K562 (cell line): ENCODE data around the gene PIKFYVE. TPM values are rescaled to one million over a fixed set of nuclear protein-coding genes. Genes with fewer than 3 reads are reported as not detected.

Experiments used
- ATAC-seq: fragments of 200-7000 bp; cut with Tn5 transposase; 3 replicates; pipeline ENCODE4 v1.9.1; 2020; ENCODE audit warnings: moderate library complexity
- BruUV-seq: library from RNA; stranded (reverse); fragments of 400-500 nt; replicated peaks from 2 replicates; lab custom pipeline; 2021; lab: Mats Ljungman, UMichigan
- CTCF ChIA-PET: fragments of 300-600 bp; formaldehyde crosslinking; extraction: SDS; loops from one replicate; lab custom pipeline; 2021; ENCODE audit warnings: low intra/inter-chr PET ratio; lab: Yijun Ruan, JAX
- POLR2A ChIA-PET: fragments of 300-600, 350-650 bp; sonication (Branson Sonifier 250); formaldehyde crosslinking; extraction: SDS; loops from one replicate; lab custom pipeline; 2021; ENCODE audit warnings: antibody characterized with exemption, inconsistent platforms; lab: Yijun Ruan, JAX
- DNase-seq, 4 experiments: peaks; one replicate each; pipeline versions ENCODE4 v3.0.0 to v3.0.0-alpha.2; 2011 to 2018; ENCODE audit warnings: low spot score in 3 of 4, mixed read lengths in 3 of 4; ENCODE audit errors: extremely low read depth in 1 of 4
- FAIRE-seq: peaks from 2 replicates; lab custom pipeline; 2011; peaks lifted over from hg19 to GRCh38; lab: Jason Lieb, UNC
- H2AFZ ChIP-seq: 2 replicates; pipeline ENCODE4 v1.6.0; 2011; ENCODE audit warnings: low read depth, low read length, control low read depth, inconsistent platforms
- H3K27ac ChIP-seq: fragments of 200-600 bp; 3 replicates; pipeline ENCODE4 v1.8.0; 2011; ENCODE audit warnings: low read depth, mild to moderate bottlenecking, control low read depth, inconsistent platforms, low read length, moderate library complexity, mixed read lengths; ENCODE audit errors: extremely low read depth
- H3K27me3 ChIP-seq, 2 experiments: fragments of 300-600 bp in 1 of 2; 2 replicates in 1 of 2; 3 replicates in 1 of 2; pipeline versions ENCODE4 v1.6.0 to v1.8.0; 2011; ENCODE audit warnings: inconsistent platforms in 2 of 2, low read length in 2 of 2, mild to moderate bottlenecking in 1 of 2, mixed read lengths in 1 of 2, moderate library complexity in 1 of 2; ENCODE audit not compliant: control insufficient read depth in 2 of 2, insufficient read depth in 2 of 2
- H3K36me3 ChIP-seq: fragments of 300-600 bp; 3 replicates; pipeline ENCODE4 v1.8.0; 2011; ENCODE audit warnings: mild to moderate bottlenecking, low read length, inconsistent platforms; ENCODE audit not compliant: control insufficient read depth, insufficient read depth
- H3K4me1 ChIP-seq, 2 experiments: fragments of 200-600 bp in 1 of 2; replicated peaks in 1 of 2; 2 replicates in 1 of 2; 3 replicates in 1 of 2; pipeline versions ENCODE4 v1.5.1 to v1.8.0; 2011; ENCODE audit warnings: inconsistent platforms in 2 of 2, low read length in 2 of 2, mild to moderate bottlenecking in 1 of 2, mixed read lengths in 1 of 2, moderate library complexity in 1 of 2; ENCODE audit not compliant: control insufficient read depth in 2 of 2, insufficient read depth in 2 of 2
- H3K4me2 ChIP-seq: 2 replicates; pipeline ENCODE4 v1.6.1; 2011; ENCODE audit warnings: low read length, control low read depth, inconsistent platforms, mixed read lengths; ENCODE audit not compliant: insufficient read depth
- H3K4me3 ChIP-seq: fragments of 200-600 bp; sonication (generic), shearing (Covaris generic); 2 replicates; pipeline ENCODE4 v1.5.1; 2016; ENCODE audit warnings: control low read depth, inconsistent platforms
- H3K79me2 ChIP-seq: fragments of 200-600 bp; 3 replicates; pipeline ENCODE4 v1.8.0; 2011; ENCODE audit warnings: low read length, inconsistent platforms; ENCODE audit not compliant: control insufficient read depth, insufficient read depth
- H3K9ac ChIP-seq, 2 experiments: 2 replicates each; pipeline versions ENCODE4 v1.6.0 to v1.6.1; 2011; ENCODE audit warnings: low read depth in 2 of 2, low read length in 2 of 2, control low read depth in 1 of 2, inconsistent platforms in 1 of 2, mild to moderate bottlenecking in 1 of 2, mixed read lengths in 1 of 2; ENCODE audit not compliant: insufficient read depth in 1 of 2
- H3K9me1 ChIP-seq: one replicate; pipeline ENCODE4 v1.6.0; 2011; ENCODE audit warnings: inconsistent platforms, mild to moderate bottlenecking, low read length, moderate library complexity; ENCODE audit not compliant: control insufficient read depth, insufficient read depth
- H3K9me3 ChIP-seq: replicated peaks from 2 replicates; pipeline ENCODE4 v1.5.1; 2011; ENCODE audit warnings: low read depth, low read length, inconsistent platforms; ENCODE audit not compliant: control insufficient read depth, insufficient read depth
- H4K20me1 ChIP-seq: replicated peaks from 2 replicates; pipeline ENCODE4 v1.6.1; 2011; ENCODE audit warnings: low read length, inconsistent platforms, mixed read lengths; ENCODE audit not compliant: control insufficient read depth, insufficient read depth
- CTCF ChIP-seq, 3 experiments: IDR thresholded peaks in 2 of 3; conservative IDR thresholded peaks in 1 of 3; 2 replicates each; pipeline ENCODE4 v1.5.1; 2011 to 2012; ENCODE audit warnings: low read length in 3 of 3, mild to moderate bottlenecking in 3 of 3, control low read depth in 2 of 3, improper control_type of control experiment in 1 of 3, inconsistent platforms in 1 of 3, low read depth in 1 of 3, mixed read lengths in 1 of 3, moderate library complexity in 1 of 3; ENCODE audit not compliant: insufficient read depth in 2 of 3
- CTCFL ChIP-seq: IDR thresholded peaks from 2 replicates; pipeline ENCODE4 v1.6.1; 2011; ENCODE audit warnings: borderline replicate concordance, low read depth, mild to moderate bottlenecking, moderate library complexity, low read length; ENCODE audit not compliant: insufficient read depth, poor library complexity, severe bottlenecking
- HMGXB4 ChIP-seq: sonication (generic); formaldehyde crosslinking; IDR thresholded peaks from 2 replicates; pipeline ENCODE4 v1.8.1; 2023; ENCODE audit warnings: mild to moderate bottlenecking, missing genetic modification reagents
- NFATC3 ChIP-seq: fragments of 450-650 bp; IDR thresholded peaks from 2 replicates; pipeline ENCODE4 v1.6.1; 2017; ENCODE audit warnings: mild to moderate bottlenecking
- OTX1 ChIP-seq: fragments of 450-650 bp; formaldehyde crosslinking; IDR thresholded peaks from 2 replicates; pipeline ENCODE4 v1.4.0; 2022; ENCODE audit warnings: mild to moderate bottlenecking
- REST ChIP-seq, 2 experiments: fragments of 450-650 bp; formaldehyde crosslinking in 1 of 2; IDR thresholded peaks; 2 replicates each; pipeline versions ENCODE4 v1.4.0 to v1.6.1; 2014 to 2020; ENCODE audit warnings: mild to moderate bottlenecking in 2 of 2, borderline replicate concordance in 1 of 2, low read depth in 1 of 2
- WGBS: fragments of 100-300 bp; shearing (Covaris generic); methylation state at CpG from one replicate; pipeline ENCODE4 v1.1.6; 2016; ENCODE audit warnings: low coverage, mixed read lengths; ENCODE audit not compliant: insufficient coverage; ENCODE audit errors: missing lambda C conversion rate; 5-methylcytosine and 5-hydroxymethylcytosine counted together
- in situ Hi-C: fragments of 300-500 bp; cut with MboI; formaldehyde crosslinking; loops from 4 replicates; pipeline ENCODE4 v1.15.0; 2018; ENCODE audit warnings: inconsistent platforms, mixed read lengths
- intact Hi-C: fragments of 100-400 bp; cut with micrococcal nuclease; formaldehyde crosslinking; loops from 2 replicates; pipeline ENCODE4 v1.14.2; 2022
- polyA plus RNA-seq, 8 experiments: library from polyadenylated mRNA; depleted of rRNA in 4 of 8; stranded (reverse) in 5 of 8; unstranded in 3 of 8; fragments of >200 nt; fragmentation: Nextera tagmentation in 2 of 8; fragmentation: Illumina TruSeq in 1 of 8; extraction: Ambion mirVana in 2 of 8; extraction: Trizol in 1 of 8; gene quantifications; 2 replicates each; pipeline versions ENCODE4 v1.2.1 to v1.2.3, GENCODE V29; 2011 to 2014; ENCODE audit warnings: inconsistent platforms in 1 of 8, missing spikeins in 1 of 8
- total RNA-seq, 7 experiments: library from RNA; depleted of rRNA in 6 of 7; stranded (reverse); fragments of >200 nt in 6 of 7; fragmentation: Illumina TruSeq in 2 of 7; extraction: Trizol in 2 of 7; gene quantifications; 2 replicates each; pipeline versions ENCODE4 v1.2.1 to v1.2.3, GENCODE V29; 2011 to 2021; ENCODE audit warnings: low replicate concordance in 1 of 7

PIKFYVE gene
- total and polyA plus RNA-seq, 9 of the 15 experiments (the other 6 are each of a cell fraction or from before 2014, with no cell fraction given): 3.6 to 25.6 (median 16.7) TPM

GRCh38 chr2:208269091-208269490 lies 3.0 kb downstream of the PIKFYVE start:
- Histone ChIP-seq H3K9ac (no peak overlapping the region; a peak in 1 of 4 replicates), H2AFZ (no peak overlapping the region), H3K79me2 (peaks cover 48% of the 10 kb centered on the region), H3K4me3 (no peak overlapping the region), H3K9me3 (no peaks in the 10 kb centered on the region), H3K27me3 (no peaks in the 10 kb centered on the region), H3K4me1 (peaks cover 4 to 7% of the 10 kb centered on the region in 2 experiments; a peak in 4 of 5 replicates), H3K9me1 (no peaks in the 10 kb centered on the region), H3K36me3 (peaks cover 26% of the 10 kb centered on the region), H3K27ac (no peak overlapping the region; the same call in 2 of the 3 replicates), H3K4me2 (peak overlapping the region; percentile 46), H4K20me1 (no peaks in the 10 kb centered on the region; the same call in 1 of the 2 replicates)
- no TSS peak for BruUV-seq
- DNase-seq: peak in 3 of 4 experiments; percentile 17 to 34 (median 28)
- 38% methylated on average over 1 of the region's 2 CpGs for WGBS
- no peak for FAIRE-seq
- intact Hi-C loops (loop anchor here (1.0 to 5.0 kb wide), 2 partner anchors 94 to 167 kb away; no protein-coding TSS in a partner anchor), in situ Hi-C loops (no loop called here)
- CTCF ChIA-PET: no interaction called here
- POLR2A ChIA-PET: interaction anchor here (0.5 to 1.5 kb wide), 2 partner anchors 17 to 35 kb away, joined by 3 to 5 read pairs; no protein-coding TSS in a partner anchor
- ATAC-seq: peak; percentile 35
- TF ChIP-seq HMGXB4 (CRISPR knock-in tag): no peak
- TF ChIP-seq REST (IDR thresholded peaks at IDR 0.05; ENCODE audit: borderline replicate concordance): 0 out of 2 replicates have a peak, but pooled peaks have one; percentile 5
- no peak for TF ChIP-seq REST (CRISPR knock-in tag; IDR thresholded peaks at IDR 0.05; ENCODE audit: low read depth)
- no peak for TF ChIP-seq OTX1 (CRISPR knock-in tag)
- TF ChIP-seq NFATC3: no peak
- peak; percentile 28 for TF ChIP-seq CTCFL
- peak; percentile 44 to 54 (median 51) for TF ChIP-seq CTCF (IDR thresholded peaks at IDR 0.05 in 2 of 3, conservative IDR thresholded peaks at IDR 0.05 in 1 of 3; ENCODE audit: insufficient read depth in 2 of 3, low read depth in 1 of 3, low read length in 3 of 3)
